K562 (cell line): ENCODE measurements around the gene KRT82. TPM values are rescaled to one million over a fixed set of nuclear protein-coding genes. Genes with fewer than 3 reads are reported as not detected.

ENCODE experiments used
- ATAC-seq: fragments of 200-7000 bp; cut with Tn5 transposase; 3 replicates; pipeline ENCODE4 v1.9.1; 2020; ENCODE audit warnings: moderate library complexity
- BruUV-seq: library from RNA; stranded (reverse); fragments of 400-500 nt; replicated peaks from 2 replicates; lab custom pipeline; 2021; lab: Mats Ljungman, UMichigan
- CTCF ChIA-PET: fragments of 300-600 bp; formaldehyde crosslinking; extraction: SDS; loops from one replicate; lab custom pipeline; 2021; ENCODE audit warnings: low intra/inter-chr PET ratio; lab: Yijun Ruan, JAX
- POLR2A ChIA-PET: fragments of 300-600, 350-650 bp; sonication (Branson Sonifier 250); formaldehyde crosslinking; extraction: SDS; loops from one replicate; lab custom pipeline; 2021; ENCODE audit warnings: antibody characterized with exemption, inconsistent platforms; lab: Yijun Ruan, JAX
- DNase-seq, 4 experiments: peaks; one replicate each; pipeline versions ENCODE4 v3.0.0 to v3.0.0-alpha.2; 2011 to 2018; ENCODE audit warnings: low spot score in 3 of 4, mixed read lengths in 3 of 4; ENCODE audit errors: extremely low read depth in 1 of 4
- FAIRE-seq: peaks from 2 replicates; lab custom pipeline; 2011; peaks lifted over from hg19 to GRCh38; lab: Jason Lieb, UNC
- H2AFZ ChIP-seq: 2 replicates; pipeline ENCODE4 v1.6.0; 2011; ENCODE audit warnings: low read depth, low read length, control low read depth, inconsistent platforms
- H3K27ac ChIP-seq: fragments of 200-600 bp; 3 replicates; pipeline ENCODE4 v1.8.0; 2011; ENCODE audit warnings: low read depth, mild to moderate bottlenecking, control low read depth, inconsistent platforms, low read length, moderate library complexity, mixed read lengths; ENCODE audit errors: extremely low read depth
- H3K27me3 ChIP-seq, 2 experiments: fragments of 300-600 bp in 1 of 2; 2 replicates in 1 of 2; 3 replicates in 1 of 2; pipeline versions ENCODE4 v1.6.0 to v1.8.0; 2011; ENCODE audit warnings: inconsistent platforms in 2 of 2, low read length in 2 of 2, mild to moderate bottlenecking in 1 of 2, mixed read lengths in 1 of 2, moderate library complexity in 1 of 2; ENCODE audit not compliant: control insufficient read depth in 2 of 2, insufficient read depth in 2 of 2
- H3K36me3 ChIP-seq: fragments of 300-600 bp; 3 replicates; pipeline ENCODE4 v1.8.0; 2011; ENCODE audit warnings: mild to moderate bottlenecking, low read length, inconsistent platforms; ENCODE audit not compliant: control insufficient read depth, insufficient read depth
- H3K4me1 ChIP-seq, 2 experiments: fragments of 200-600 bp in 1 of 2; replicated peaks in 1 of 2; 2 replicates in 1 of 2; 3 replicates in 1 of 2; pipeline versions ENCODE4 v1.5.1 to v1.8.0; 2011; ENCODE audit warnings: inconsistent platforms in 2 of 2, low read length in 2 of 2, mild to moderate bottlenecking in 1 of 2, mixed read lengths in 1 of 2, moderate library complexity in 1 of 2; ENCODE audit not compliant: control insufficient read depth in 2 of 2, insufficient read depth in 2 of 2
- H3K4me2 ChIP-seq: 2 replicates; pipeline ENCODE4 v1.6.1; 2011; ENCODE audit warnings: low read length, control low read depth, inconsistent platforms, mixed read lengths; ENCODE audit not compliant: insufficient read depth
- H3K4me3 ChIP-seq: fragments of 200-600 bp; sonication (generic), shearing (Covaris generic); 2 replicates; pipeline ENCODE4 v1.5.1; 2016; ENCODE audit warnings: control low read depth, inconsistent platforms
- H3K79me2 ChIP-seq: fragments of 200-600 bp; 3 replicates; pipeline ENCODE4 v1.8.0; 2011; ENCODE audit warnings: low read length, inconsistent platforms; ENCODE audit not compliant: control insufficient read depth, insufficient read depth
- H3K9ac ChIP-seq, 2 experiments: 2 replicates each; pipeline versions ENCODE4 v1.6.0 to v1.6.1; 2011; ENCODE audit warnings: low read depth in 2 of 2, low read length in 2 of 2, control low read depth in 1 of 2, inconsistent platforms in 1 of 2, mild to moderate bottlenecking in 1 of 2, mixed read lengths in 1 of 2; ENCODE audit not compliant: insufficient read depth in 1 of 2
- H3K9me1 ChIP-seq: one replicate; pipeline ENCODE4 v1.6.0; 2011; ENCODE audit warnings: inconsistent platforms, mild to moderate bottlenecking, low read length, moderate library complexity; ENCODE audit not compliant: control insufficient read depth, insufficient read depth
- H3K9me3 ChIP-seq: replicated peaks from 2 replicates; pipeline ENCODE4 v1.5.1; 2011; ENCODE audit warnings: low read depth, low read length, inconsistent platforms; ENCODE audit not compliant: control insufficient read depth, insufficient read depth
- H4K20me1 ChIP-seq: replicated peaks from 2 replicates; pipeline ENCODE4 v1.6.1; 2011; ENCODE audit warnings: low read length, inconsistent platforms, mixed read lengths; ENCODE audit not compliant: control insufficient read depth, insufficient read depth
- ATF6 ChIP-seq: sonication (generic); formaldehyde crosslinking; IDR thresholded peaks from 2 replicates; pipeline ENCODE4 v1.4.0; 2020; ENCODE audit warnings: mild to moderate bottlenecking, missing genetic modification reagents
- CREB3 ChIP-seq: fragments of 450-650 bp; conservative IDR thresholded peaks from 2 replicates; pipeline ENCODE4 v1.6.1; 2016; ENCODE audit warnings: missing genetic modification characterization, low read depth, mild to moderate bottlenecking, missing compliant biosample characterization, moderate library complexity
- FIP1L1 ChIP-seq: fragments of 200-400 bp; formaldehyde crosslinking; IDR thresholded peaks from 2 replicates; pipeline ENCODE4 v1.6.1; 2018; ENCODE audit warnings: mild to moderate bottlenecking, low read depth, low read length; ENCODE audit not compliant: poor library complexity, severe bottlenecking
- RBM14 ChIP-seq: fragments of 200-400 bp; formaldehyde crosslinking; IDR thresholded peaks from 2 replicates; pipeline ENCODE4 v1.6.1; 2018; ENCODE audit warnings: low read depth, mild to moderate bottlenecking, low read length, moderate library complexity, borderline replicate concordance; ENCODE audit not compliant: insufficient read depth
- RBM22 ChIP-seq: fragments of 200-400 bp; formaldehyde crosslinking; IDR thresholded peaks from 2 replicates; pipeline ENCODE4 v1.6.1; 2018; ENCODE audit warnings: low read length, low read depth; ENCODE audit not compliant: poor library complexity, severe bottlenecking
- TAL1 ChIP-seq: fragments of 450-650 bp; IDR thresholded peaks from 2 replicates; pipeline ENCODE4 v1.6.1; 2016; ENCODE audit warnings: mild to moderate bottlenecking
- TGIF2 ChIP-seq: sonication (generic); formaldehyde crosslinking; IDR thresholded peaks from 2 replicates; pipeline ENCODE4 v1.8.1; 2022; ENCODE audit warnings: mild to moderate bottlenecking, missing genetic modification reagents, moderate library complexity
- TRIM24 ChIP-seq, 2 experiments: fragments of 450-650 bp; IDR thresholded peaks; 2 replicates each; pipeline ENCODE4 v1.6.1; 2016
- TSC22D4 ChIP-seq: fragments of 450-650 bp; IDR thresholded peaks from 2 replicates; pipeline ENCODE4 v1.6.1; 2016; ENCODE audit warnings: missing genetic modification characterization, missing biosample characterization, control low read depth
- ZFP91 ChIP-seq: sonication (generic); formaldehyde crosslinking; IDR thresholded peaks from 2 replicates; pipeline ENCODE4 v1.8.0; 2022; ENCODE audit warnings: mild to moderate bottlenecking, missing genetic modification reagents
- ZKSCAN1 ChIP-seq: fragments of 150-350 bp; IDR thresholded peaks from 2 replicates; pipeline ENCODE4 v1.6.1; 2016; ENCODE audit warnings: low read depth, low read length
- ZNF592 ChIP-seq: fragments of 450-650 bp; IDR thresholded peaks from 2 replicates; pipeline ENCODE4 v1.6.1; 2017; ENCODE audit warnings: antibody characterized with exemption, mild to moderate bottlenecking
- ZSCAN32 ChIP-seq: fragments of 450-650 bp; formaldehyde crosslinking; IDR thresholded peaks from 2 replicates; pipeline ENCODE4 v1.4.0; 2020; ENCODE audit warnings: mild to moderate bottlenecking, moderate library complexity
- WGBS: fragments of 100-300 bp; shearing (Covaris generic); methylation state at CpG from one replicate; pipeline ENCODE4 v1.1.6; 2016; ENCODE audit warnings: low coverage, mixed read lengths; ENCODE audit not compliant: insufficient coverage; ENCODE audit errors: missing lambda C conversion rate; 5-methylcytosine and 5-hydroxymethylcytosine counted together
- in situ Hi-C: fragments of 300-500 bp; cut with MboI; formaldehyde crosslinking; loops from 4 replicates; pipeline ENCODE4 v1.15.0; 2018; ENCODE audit warnings: inconsistent platforms, mixed read lengths
- intact Hi-C: fragments of 100-400 bp; cut with micrococcal nuclease; formaldehyde crosslinking; loops from 2 replicates; pipeline ENCODE4 v1.14.2; 2022
- polyA plus RNA-seq, 8 experiments: library from polyadenylated mRNA; depleted of rRNA in 4 of 8; stranded (reverse) in 5 of 8; unstranded in 3 of 8; fragments of >200 nt; fragmentation: Nextera tagmentation in 2 of 8; fragmentation: Illumina TruSeq in 1 of 8; extraction: Ambion mirVana in 2 of 8; extraction: Trizol in 1 of 8; gene quantifications; 2 replicates each; pipeline versions ENCODE4 v1.2.1 to v1.2.3, GENCODE V29; 2011 to 2014; ENCODE audit warnings: inconsistent platforms in 1 of 8, missing spikeins in 1 of 8
- total RNA-seq, 7 experiments: library from RNA; depleted of rRNA in 6 of 7; stranded (reverse); fragments of >200 nt in 6 of 7; fragmentation: Illumina TruSeq in 2 of 7; extraction: Trizol in 2 of 7; gene quantifications; 2 replicates each; pipeline versions ENCODE4 v1.2.1 to v1.2.3, GENCODE V29; 2011 to 2021; ENCODE audit warnings: low replicate concordance in 1 of 7

KRT82 gene
- total and polyA plus RNA-seq, 9 of the 15 experiments (the other 6 are each of a cell fraction or from before 2014, with no cell fraction given) = not detected

- Histone ChIP-seq H3K4me3 (no peak overlapping the region), H3K9me3 (no peaks in the 10 kb centered on the region), H3K27ac (no peak overlapping the region), H2AFZ (no peak overlapping the region), H3K27me3 (peaks cover 11 to 55% of the 10 kb centered on the region in 2 experiments; a peak in 3 of 5 replicates), H3K36me3 (no peaks in the 10 kb centered on the region), H4K20me1 (no peaks in the 10 kb centered on the region; the same call in 1 of the 2 replicates), H3K79me2 (no peaks in the 10 kb centered on the region), H3K4me1 (no peaks in the 10 kb centered on the region), H3K9ac (no peak overlapping the region), H3K9me1 (no peaks in the 10 kb centered on the region), H3K4me2 (no peak overlapping the region)
- under 1% methylated on average over 12 of the region's 12 CpGs for WGBS
- intact Hi-C loops = no loop called here
- DNase-seq = peak in 1 of 4 experiments; percentile 3
- FAIRE-seq = no peak
- no TSS peak for BruUV-seq
- no peak; the same call in 2 of the 3 replicates for ATAC-seq
- in situ Hi-C loops = no loop called here
- ChIA-PET POLR2A (no interaction called here), CTCF (no interaction called here)
- no peak for TF ChIP-seq ZSCAN32 (CRISPR knock-in tag)
- no peak for TF ChIP-seq RBM22
- TF ChIP-seq RBM14 = no peak
- no peak for TF ChIP-seq ZFP91 (CRISPR knock-in tag)
- TF ChIP-seq TGIF2 (CRISPR knock-in tag) = no peak
- TF ChIP-seq TAL1 = no peak
- no peak for TF ChIP-seq ATF6 (CRISPR knock-in tag)
- TF ChIP-seq ZKSCAN1 = no peak
- TF ChIP-seq FIP1L1 = no peak
- TF ChIP-seq TRIM24 (IDR thresholded peaks at IDR 0.05) = no peak
- no peak for TF ChIP-seq TSC22D4 (tag)
- no peak for TF ChIP-seq CREB3
- no peak for TF ChIP-seq ZNF592
These were observed 62.0 kb downstream of the KRT82 start for GRCh38 chr12:52344111-52344510.
